Stimulated activated CD4-positive, alpha-beta T cell treated with anti-CD3 and anti-CD28 coated beads, Interleukin-2, amount 100 ng/mL, for 48 hours (primary cell): ENCODE results near the gene PKP2.

Experiments used
- DNase-seq, 2 donors: peaks; one replicate each; pipeline ENCODE4 v3.0.0-alpha.2; 2020

Gene PKP2

GRCh38 chr12:32896432-32897280 lies at the start of gene PKP2:
Gene PKP2 (minus strand): TSS chr12:32896777. CDS start chr12:32896731, 46 bp downstream.
- DNase-seq: peak in 1 of 2 donors; percentile 5

- no peak for DNase-seq
Measured at GRCh38 chr12:32944195-32944594, 47.6 kb upstream of the PKP2 start.

- no peak for DNase-seq
Measured at GRCh38 chr12:32939801-32940200, 43.2 kb upstream of the PKP2 start.

GRCh38 chr12:32926963-32927362 lies 30.4 kb upstream of the PKP2 start:
- no peak for DNase-seq

- no peak for DNase-seq
Measured at GRCh38 chr12:32926356-32926755, 29.8 kb upstream of the PKP2 start.

- no peak for DNase-seq
Measured at GRCh38 chr12:32922546-32923297, 26.1 kb upstream of the PKP2 start.

GRCh38 chr12:32921397-32921796 lies 24.8 kb upstream of the PKP2 start:
- DNase-seq: no peak

GRCh38 chr12:32920506-32921085 lies 24.0 kb upstream of the PKP2 start:
- no peak for DNase-seq

- DNase-seq: no peak
Measured at GRCh38 chr12:32918890-32919801, 22.6 kb upstream of the PKP2 start.

GRCh38 chr12:32917094-32917611 lies 20.6 kb upstream of the PKP2 start:
- no peak for DNase-seq

GRCh38 chr12:32907898-32908476 lies 11.4 kb upstream of the PKP2 start:
- no peak for DNase-seq

GRCh38 chr12:32907166-32907565 lies 10.6 kb upstream of the PKP2 start:
- DNase-seq: no peak

GRCh38 chr12:32906399-32907165 lies 10.0 kb upstream of the PKP2 start:
- no peak for DNase-seq

GRCh38 chr12:32903763-32904162 lies 7.2 kb upstream of the PKP2 start:
- DNase-seq: no peak

GRCh38 chr12:32903318-32903717 lies 6.7 kb upstream of the PKP2 start:
- DNase-seq: no peak

GRCh38 chr12:32902287-32902997 lies 5.9 kb upstream of the PKP2 start:
- no peak for DNase-seq

- DNase-seq: no peak
Measured at GRCh38 chr12:32901553-32901952, 5.0 kb upstream of the PKP2 start.

GRCh38 chr12:32897687-32898573 lies 1.4 kb upstream of the PKP2 start:
- DNase-seq: no peak

GRCh38 chr12:32897281-32897610 lies 669 bp upstream of the PKP2 start:
- DNase-seq: no peak
